HG03378 (cell line): ENCODE data around the gene RASA3.

ENCODE experiments used
- ATAC-seq: cut with Tn5 transposase; IDR thresholded peaks from one replicate; pipeline ENCODE4 v1.9.1; 2021; ENCODE audit warnings: mild to moderate bottlenecking, moderate library complexity; ENCODE audit not compliant: unreplicated experiment

Gene RASA3

GRCh38 chr13:114069376-114070097, 62.9 kb downstream of the RASA3 start:
- ATAC-seq: no peak

GRCh38 chr13:114068656-114069318, 63.6 kb downstream of the RASA3 start:
- no peak for ATAC-seq

GRCh38 chr13:114067886-114068651, 64.4 kb downstream of the RASA3 start:
- no peak for ATAC-seq

- ATAC-seq: peak; percentile 69
Observed at GRCh38 chr13:114067381-114067885, 65.0 kb downstream of the RASA3 start.

GRCh38 chr13:114066956-114067355, 65.5 kb downstream of the RASA3 start:
- no peak for ATAC-seq

GRCh38 chr13:114065926-114066774, 66.3 kb downstream of the RASA3 start:
- ATAC-seq: no peak

GRCh38 chr13:114065141-114065925, 67.1 kb downstream of the RASA3 start:
- ATAC-seq: peak; percentile 57

GRCh38 chr13:114064450-114065140, 67.8 kb downstream of the RASA3 start:
- no peak for ATAC-seq

GRCh38 chr13:114063545-114064449, 68.6 kb downstream of the RASA3 start:
- no peak for ATAC-seq

- ATAC-seq: no peak
Observed at GRCh38 chr13:114062754-114063153, 69.7 kb downstream of the RASA3 start.

- ATAC-seq: no peak
Observed at GRCh38 chr13:114062341-114062740, 70.1 kb downstream of the RASA3 start.

GRCh38 chr13:114061744-114062143, 70.7 kb downstream of the RASA3 start:
- ATAC-seq: no peak

GRCh38 chr13:114061047-114061446, 71.4 kb downstream of the RASA3 start:
- no peak for ATAC-seq

GRCh38 chr13:114059946-114060860, 72.2 kb downstream of the RASA3 start:
- ATAC-seq: no peak

- no peak for ATAC-seq
Observed at GRCh38 chr13:114059428-114059827, 73.0 kb downstream of the RASA3 start.

GRCh38 chr13:114058051-114058867, 74.2 kb downstream of the RASA3 start:
- no peak for ATAC-seq
